CD4-positive, alpha-beta T cell (primary cell): ENCODE measurements around the gene GBX1. TPM values are rescaled to one million over a fixed set of nuclear protein-coding genes. Genes with fewer than 3 reads are reported as not detected.

Experiments used
- ATAC-seq: fragments of 200-7000 bp; cut with Tn5 transposase; one replicate; pipeline ENCODE4 v1.10.0; 2022; ENCODE audit warnings: mild to moderate bottlenecking; ENCODE audit not compliant: poor library complexity
- CTCF ChIA-PET: fragments of 350-600 bp; sonication (Branson Sonifier 250); formaldehyde crosslinking; loops from one replicate; lab custom pipeline; 2021; ENCODE audit warnings: antibody characterized with exemption, inconsistent platforms; lab: Charles Lee
- POLR2A ChIA-PET: fragments of 350-600 bp; sonication (Branson Sonifier 250); formaldehyde crosslinking; loops from one replicate; lab custom pipeline; 2021; ENCODE audit warnings: antibody characterized with exemption, inconsistent platforms; lab: Charles Lee
- DNase-seq, 14 experiments: peaks; one replicate each; pipeline ENCODE4 v3.0.0-alpha.2; 2013 to 2020; ENCODE audit warnings: mixed read lengths in 2 of 14
- H3K27ac ChIP-seq, 2 donors: one replicate each; pipeline versions ENCODE4 v1.5.1 to v1.7.0; 2013; ENCODE audit warnings: low read length in 2 of 2, low read depth in 1 of 2, mild to moderate bottlenecking in 1 of 2
- H3K27me3 ChIP-seq, 2 experiments: 1 replicate in 1 of 2; 2 replicates in 1 of 2; pipeline versions ENCODE4 v1.6.1 to v1.7.0; 2013; ENCODE audit warnings: low read length in 2 of 2, control low read depth in 1 of 2, mild to moderate bottlenecking in 1 of 2, moderate library complexity in 1 of 2; ENCODE audit not compliant: insufficient read depth in 2 of 2, control insufficient read depth in 1 of 2
- H3K36me3 ChIP-seq: one replicate; pipeline ENCODE4 v1.6.1; 2013; ENCODE audit warnings: low read length, control low read depth; ENCODE audit not compliant: insufficient read depth
- H3K4me1 ChIP-seq: one replicate; pipeline ENCODE4 v1.6.1; 2013; ENCODE audit warnings: low read length, control low read depth; ENCODE audit not compliant: insufficient read depth
- H3K4me3 ChIP-seq: one replicate; pipeline ENCODE4 v1.5.1; 2013; ENCODE audit warnings: mild to moderate bottlenecking, low read length, moderate library complexity
- H3K9me3 ChIP-seq, 2 experiments: 1 replicate in 1 of 2; 2 replicates in 1 of 2; pipeline versions ENCODE4 v1.6.1 to v1.7.0; 2013; ENCODE audit warnings: low read length in 2 of 2, mild to moderate bottlenecking in 2 of 2, control low read depth in 1 of 2, moderate library complexity in 1 of 2; ENCODE audit not compliant: control insufficient read depth in 1 of 2, insufficient read depth in 1 of 2
- H3K27ac Mint-ChIP-seq: one replicate; pipeline ENCODE4 v1.8.0; 2020; ENCODE audit warnings: mixed read lengths
- H3K27me3 Mint-ChIP-seq: one replicate; pipeline ENCODE4 v1.8.0; 2021; ENCODE audit warnings: mixed read lengths
- H3K36me3 Mint-ChIP-seq: one replicate; pipeline ENCODE4 v1.8.0; 2021; ENCODE audit warnings: low read depth, mixed read lengths
- H3K4me1 Mint-ChIP-seq: one replicate; pipeline ENCODE4 v1.8.0; 2021; ENCODE audit warnings: low read depth, mixed read lengths
- H3K4me3 Mint-ChIP-seq: one replicate; pipeline ENCODE4 v1.8.0; 2020; ENCODE audit warnings: mild to moderate bottlenecking, mixed read lengths
- H3K9me3 Mint-ChIP-seq: one replicate; pipeline ENCODE4 v1.8.0; 2020; ENCODE audit warnings: mixed read lengths
- intact Hi-C, 2 experiments: fragments of 100-400 bp; cut with DNase I in 1 of 2; cut with micrococcal nuclease in 1 of 2; formaldehyde crosslinking; loops; one replicate each; pipeline versions ENCODE4 v1.15.1 to v1.9.0; 2023 to 2025; cut with DNase I, micrococcal nuclease
- total RNA-seq, 174 experiments: library from RNA in 2 of 174; stranded (reverse) in 2 of 174; gene quantifications; one replicate each; pipeline ENCODE4 v1.2.3 and lab custom pipeline; 2021 to 2026
- TF ChIP-seq, protein P1 (sequence below): fragments of 200-600 bp; IDR thresholded peaks from one replicate; pipeline ENCODE4 v1.8.0; 2022; ENCODE audit warnings: antibody characterized with exemption, mild to moderate bottlenecking

The GBX1 gene
- total RNA-seq, 2 experiments from 2014 or later = not detected

DNA sequence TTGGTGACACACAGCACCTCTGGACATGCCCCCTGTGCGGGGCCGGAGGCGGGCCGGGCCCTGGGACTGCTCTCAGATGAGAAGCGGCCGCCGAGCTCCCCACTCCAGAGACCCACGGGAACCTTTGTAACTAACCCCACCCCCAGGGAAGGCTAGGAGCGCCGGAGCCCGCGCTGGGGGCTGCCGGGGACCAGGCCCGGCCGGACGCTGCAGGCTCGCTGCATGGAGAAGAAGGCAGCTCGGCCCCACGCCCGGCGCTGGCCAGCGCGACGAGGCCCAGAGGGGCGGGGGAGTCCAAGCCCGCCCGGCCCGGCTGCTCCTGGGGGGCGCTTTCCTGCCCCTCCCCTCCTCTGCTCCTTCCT is 44.7 kb downstream of the GBX1 start:
- intact Hi-C loops = no loop called here
- POLR2A ChIA-PET = no interaction called here

DNA sequence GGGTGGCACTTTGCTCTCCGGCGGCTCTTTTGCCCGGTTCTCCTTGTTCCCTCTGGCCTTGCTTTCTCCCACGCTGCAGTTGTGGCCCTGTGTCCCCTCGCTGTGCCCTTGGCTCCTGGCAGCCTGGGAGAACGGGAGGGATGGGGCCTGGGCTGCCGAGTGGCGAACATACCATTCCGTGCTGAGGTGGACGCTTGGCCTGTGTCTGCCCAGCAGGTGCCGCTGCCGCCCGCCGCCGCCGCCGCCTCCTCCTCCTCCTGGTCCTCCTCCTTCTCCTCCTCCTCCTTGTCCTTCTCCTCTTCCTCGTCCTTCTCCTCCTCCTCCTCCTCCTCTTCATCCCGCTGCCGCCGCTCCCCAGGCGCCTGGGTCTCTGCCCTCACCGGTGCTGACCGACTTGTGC is 45.2 kb downstream of the GBX1 start:
- CTCF ChIA-PET = no interaction called here
- H3K27me3 Mint-ChIP-seq = no peaks in the 10 kb centered on the region
- peaks cover 14% of the 10 kb centered on the region for H3K4me1 Mint-ChIP-seq
- Histone ChIP-seq H3K36me3 (peaks cover 14% of the 10 kb centered on the region), H3K27me3 (no peaks in the 10 kb centered on the region), H3K27ac (no peak overlapping the region), H3K9me3 (no peaks in the 10 kb centered on the region), H3K4me3 (no peak overlapping the region), H3K4me1 (peaks cover 24% of the 10 kb centered on the region)
- POLR2A ChIA-PET = no interaction called here
- TF ChIP-seq, protein P1, sequence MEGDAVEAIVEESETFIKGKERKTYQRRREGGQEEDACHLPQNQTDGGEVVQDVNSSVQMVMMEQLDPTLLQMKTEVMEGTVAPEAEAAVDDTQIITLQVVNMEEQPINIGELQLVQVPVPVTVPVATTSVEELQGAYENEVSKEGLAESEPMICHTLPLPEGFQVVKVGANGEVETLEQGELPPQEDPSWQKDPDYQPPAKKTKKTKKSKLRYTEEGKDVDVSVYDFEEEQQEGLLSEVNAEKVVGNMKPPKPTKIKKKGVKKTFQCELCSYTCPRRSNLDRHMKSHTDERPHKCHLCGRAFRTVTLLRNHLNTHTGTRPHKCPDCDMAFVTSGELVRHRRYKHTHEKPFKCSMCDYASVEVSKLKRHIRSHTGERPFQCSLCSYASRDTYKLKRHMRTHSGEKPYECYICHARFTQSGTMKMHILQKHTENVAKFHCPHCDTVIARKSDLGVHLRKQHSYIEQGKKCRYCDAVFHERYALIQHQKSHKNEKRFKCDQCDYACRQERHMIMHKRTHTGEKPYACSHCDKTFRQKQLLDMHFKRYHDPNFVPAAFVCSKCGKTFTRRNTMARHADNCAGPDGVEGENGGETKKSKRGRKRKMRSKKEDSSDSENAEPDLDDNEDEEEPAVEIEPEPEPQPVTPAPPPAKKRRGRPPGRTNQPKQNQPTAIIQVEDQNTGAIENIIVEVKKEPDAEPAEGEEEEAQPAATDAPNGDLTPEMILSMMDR = no peak
- intact Hi-C loops = no loop called here
- H3K36me3 Mint-ChIP-seq = peaks cover 52% of the 10 kb centered on the region
- DNase-seq (no peak), ATAC-seq (no peak)
- no peak overlapping the region for H3K27ac Mint-ChIP-seq
- H3K4me3 Mint-ChIP-seq = no peak overlapping the region
- no peaks in the 10 kb centered on the region for H3K9me3 Mint-ChIP-seq

More for the DNA sequence above, 44.7 kb downstream of the GBX1 start:
- H3K36me3 ChIP-seq = peaks cover 14% of the 10 kb centered on the region
- CTCF ChIA-PET = no interaction called here
- Mint-ChIP-seq H3K4me3 (no peak overlapping the region), H3K27me3 (no peaks in the 10 kb centered on the region), H3K9me3 (no peaks in the 10 kb centered on the region), H3K27ac (no peak overlapping the region), H3K4me1 (peaks cover 10% of the 10 kb centered on the region), H3K36me3 (peaks cover 52% of the 10 kb centered on the region)
- no peaks in the 10 kb centered on the region for H3K27me3 ChIP-seq
- no peak for ATAC-seq
- TF ChIP-seq, protein P1 = no peak
- H3K4me3 ChIP-seq = no peak overlapping the region
- H3K27ac ChIP-seq = no peak overlapping the region
- no peak for DNase-seq
- no peaks in the 10 kb centered on the region for H3K9me3 ChIP-seq
- peaks cover 19% of the 10 kb centered on the region for H3K4me1 ChIP-seq

DNA sequence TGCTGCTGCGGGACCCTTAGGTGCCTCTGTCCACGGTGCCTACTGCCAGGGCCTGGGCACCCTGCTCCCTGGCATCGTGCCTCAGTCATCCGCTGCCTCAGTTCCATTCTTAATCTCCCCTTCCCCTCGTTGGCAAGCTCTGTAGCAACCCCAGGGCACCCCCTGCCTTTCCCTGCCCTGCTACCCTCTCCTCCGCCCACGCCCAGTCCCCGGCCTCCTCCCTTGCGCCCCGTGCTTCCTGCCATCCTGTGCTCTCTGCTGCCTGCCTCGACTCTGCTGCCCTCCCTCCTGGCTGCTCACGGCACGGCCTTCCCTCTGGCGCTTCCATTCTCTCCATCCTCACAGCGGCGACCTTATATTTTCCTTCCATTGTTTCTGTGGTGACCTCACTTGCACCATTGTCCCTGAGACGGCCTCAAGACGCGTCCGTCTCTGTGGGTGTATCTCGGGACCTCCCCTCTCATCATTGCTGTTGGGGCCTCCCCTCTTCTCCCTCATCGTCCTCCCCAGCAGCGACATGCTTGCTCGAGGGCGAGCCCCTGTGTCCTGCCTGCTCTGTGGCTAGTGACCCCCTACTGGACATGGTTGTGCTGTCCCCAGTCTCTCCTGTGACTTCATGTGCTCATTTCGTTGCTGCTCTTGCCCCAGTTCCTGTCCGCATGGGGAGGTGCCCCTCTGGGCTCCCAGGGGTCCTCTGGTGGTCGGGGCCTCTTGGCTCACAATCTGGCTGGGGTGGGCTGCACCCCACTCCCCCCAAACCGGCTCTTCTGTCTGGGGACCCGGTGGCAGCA is 45.9 kb downstream of the GBX1 start:
- DNase-seq = no peak
- TF ChIP-seq, protein P1 = no peak
- H3K27ac ChIP-seq = no peak overlapping the region
- peaks cover 15% of the 10 kb centered on the region for H3K4me1 Mint-ChIP-seq
- peaks cover 14% of the 10 kb centered on the region for H3K36me3 ChIP-seq
- H3K4me3 Mint-ChIP-seq = no peak overlapping the region
- H3K9me3 ChIP-seq = no peaks in the 10 kb centered on the region
- no peak overlapping the region for H3K27ac Mint-ChIP-seq
- H3K4me1 ChIP-seq = peaks cover 31% of the 10 kb centered on the region
- H3K27me3 Mint-ChIP-seq = no peaks in the 10 kb centered on the region
- H3K27me3 ChIP-seq = no peaks in the 10 kb centered on the region
- H3K9me3 Mint-ChIP-seq = no peaks in the 10 kb centered on the region
- intact Hi-C loops = no loop called here
- H3K4me3 ChIP-seq = no peak overlapping the region
- ChIA-PET POLR2A (no interaction called here), CTCF (no interaction called here)
- ATAC-seq = no peak
- peaks cover 53% of the 10 kb centered on the region for H3K36me3 Mint-ChIP-seq
